H1 (cell line): Measurements from ENCODE around the gene RHCG. TPM values are rescaled to one million over a fixed set of nuclear protein-coding genes. Genes with fewer than 3 reads are reported as not detected.

Source experiments
- CBX5 ChIP-seq: fragments of 300-800, 300-1000 bp; sonication (generic); IDR thresholded peaks from 2 replicates; pipeline ENCODE4 v1.7.1; 2016; ENCODE audit warnings: antibody characterized with exemption, low read length, low read depth
- CTBP2 ChIP-seq: IDR thresholded peaks from 2 replicates; pipeline ENCODE4 v1.7.0; 2011; ENCODE audit warnings: borderline replicate concordance, mild to moderate bottlenecking, moderate library complexity, mixed read lengths, low read length; ENCODE audit not compliant: insufficient read depth, insufficient read length
- KDM4A ChIP-seq: IDR thresholded peaks from one replicate; pipeline ENCODE4 v1.7.1; 2012; ENCODE audit warnings: low read depth, mild to moderate bottlenecking, moderate library complexity, low read length, inconsistent platforms; ENCODE audit not compliant: severe bottlenecking
- SP4 ChIP-seq: IDR thresholded peaks from 2 replicates; pipeline ENCODE4 v1.6.1; 2012; ENCODE audit warnings: low read length, inconsistent platforms
- TAF1 ChIP-seq: IDR thresholded peaks from 2 replicates; pipeline ENCODE4 v1.6.1; 2011; ENCODE audit warnings: mild to moderate bottlenecking, low read depth, low read length
- polyA plus RNA-seq, 7 experiments: library from polyadenylated mRNA; depleted of rRNA in 3 of 7; stranded (reverse) in 5 of 7; unstranded in 2 of 7; fragments of >200 nt in 5 of 7; fragments of 200-250 nt in 2 of 7; gene quantifications; 1 replicate in 5 of 7; 2 replicates in 1 of 7; 4 replicates in 1 of 7; pipeline versions ENCODE4 v1.2.1 to v1.2.3, GENCODE V29; 2011 to 2013; ENCODE audit warnings: missing spikeins in 2 of 7, mixed read lengths in 2 of 7
- total RNA-seq: library from RNA; stranded (reverse); fragmentation: NEBNext Ultra II Directional; extraction: Animal tissue kit (Norgen Biotek cat#: 25700); gene quantifications from 2 replicates; pipeline ENCODE4 v1.2.1, GENCODE V29; 2021

The RHCG gene
- total and polyA plus RNA-seq, 2 of the 8 experiments (the other 6 are each of a cell fraction or from before 2014, with no cell fraction given), result 0.68 TPM; not detected in 1

GRCh38 chr15:89542369-89542768 is 46.0 kb upstream of the RHCG start (continued):
- TF ChIP-seq KDM4A, result no peak
- no peak for TF ChIP-seq CBX5
- TF ChIP-seq TAF1, result no peak
- TF ChIP-seq CTBP2, result no peak
- TF ChIP-seq SP4, result no peak
